PFSK-1 (cell line): ENCODE data around the gene PGF.

ENCODE experiments used
- FOXP2 ChIP-seq: optimal IDR thresholded peaks from 2 replicates; pipeline ENCODE3; 2011; ENCODE audit warnings: borderline replicate concordance, control low read depth, inconsistent platforms; ENCODE audit not compliant: insufficient read depth; ENCODE audit errors: extremely low read length, extremely low read depth
- POLR2AphosphoS5 ChIP-seq: IDR thresholded peaks from 2 replicates; pipeline ENCODE4 v1.6.1; 2012; ENCODE audit warnings: low read depth, mild to moderate bottlenecking, control low read depth, low read length, moderate library complexity
- SIN3A ChIP-seq: IDR thresholded peaks from 2 replicates; pipeline ENCODE4 v1.6.1; 2012; ENCODE audit warnings: mild to moderate bottlenecking, low read length, moderate library complexity, borderline replicate concordance; ENCODE audit not compliant: insufficient read depth
- TAF1 ChIP-seq: IDR thresholded peaks from 2 replicates; pipeline ENCODE4 v1.6.1; 2012; ENCODE audit warnings: low read length, control low read depth, borderline replicate concordance; ENCODE audit not compliant: insufficient read depth
- TF ChIP-seq, protein P1 (sequence below), 2 experiments: IDR thresholded peaks; 2 replicates each; pipeline versions ENCODE4 v1.6.1 to v1.8.0; 2011 to 2012; ENCODE audit warnings: low read depth in 2 of 2, low read length in 2 of 2, control low read depth in 1 of 2, inconsistent platforms in 1 of 2, mild to moderate bottlenecking in 1 of 2, moderate library complexity in 1 of 2; ENCODE audit not compliant: insufficient read depth in 1 of 2

Gene PGF

DNA sequence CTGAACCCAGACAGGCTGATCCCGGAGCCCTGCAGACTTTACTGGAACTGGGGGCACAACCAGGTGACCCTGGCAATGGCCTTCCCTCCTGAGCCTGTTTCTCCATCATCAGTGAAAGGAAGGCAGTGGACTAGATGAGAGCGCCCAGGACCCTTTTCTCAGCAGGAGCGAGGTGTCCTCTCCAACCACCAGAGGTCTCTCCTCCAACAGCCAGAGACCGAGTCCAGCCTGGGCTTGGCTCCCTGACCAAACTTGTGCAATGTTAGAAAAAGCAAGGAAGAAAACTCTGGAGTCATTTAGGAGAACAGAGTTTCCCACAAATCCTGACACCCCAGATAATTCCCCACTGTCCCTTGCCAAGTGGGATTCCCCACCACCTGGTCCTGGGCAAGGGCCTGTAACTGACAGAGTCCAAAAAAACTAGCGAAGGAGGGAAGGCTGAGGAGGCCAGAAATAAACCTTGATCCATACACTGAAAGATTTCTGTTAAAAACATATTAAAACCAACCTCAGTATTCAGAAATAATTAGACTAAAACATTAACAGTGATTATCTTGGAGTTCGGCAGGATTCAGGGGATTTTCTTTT is 41.3 kb downstream of the PGF start:
- TF ChIP-seq POLR2AphosphoS5 = no peak

DNA sequence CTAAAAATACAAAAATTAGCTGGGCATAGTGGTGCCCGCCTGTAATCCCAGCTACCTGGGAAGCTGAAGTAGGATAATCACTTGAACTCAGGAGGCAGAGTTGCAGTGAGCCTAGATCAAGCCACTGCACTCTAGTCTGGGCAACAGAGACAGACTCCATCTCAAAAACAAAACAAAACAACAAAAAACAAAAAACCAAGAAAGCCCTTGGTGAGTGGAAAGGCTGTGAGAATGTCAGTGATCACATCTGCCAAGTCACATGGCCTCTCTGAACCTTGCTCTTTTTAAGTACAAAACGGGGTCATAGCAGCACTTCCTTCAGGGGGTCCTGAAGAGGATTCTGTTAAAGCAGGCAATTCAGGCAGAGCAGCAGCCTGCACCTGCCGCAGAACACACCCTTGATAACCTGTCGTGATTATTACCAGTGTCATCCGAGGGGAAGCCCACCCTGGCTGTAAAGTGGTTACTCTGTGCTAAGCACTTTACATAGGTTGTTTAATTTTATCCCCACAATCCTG is 41.9 kb downstream of the PGF start:
- no peak for TF ChIP-seq POLR2AphosphoS5
- TF ChIP-seq, protein P1, sequence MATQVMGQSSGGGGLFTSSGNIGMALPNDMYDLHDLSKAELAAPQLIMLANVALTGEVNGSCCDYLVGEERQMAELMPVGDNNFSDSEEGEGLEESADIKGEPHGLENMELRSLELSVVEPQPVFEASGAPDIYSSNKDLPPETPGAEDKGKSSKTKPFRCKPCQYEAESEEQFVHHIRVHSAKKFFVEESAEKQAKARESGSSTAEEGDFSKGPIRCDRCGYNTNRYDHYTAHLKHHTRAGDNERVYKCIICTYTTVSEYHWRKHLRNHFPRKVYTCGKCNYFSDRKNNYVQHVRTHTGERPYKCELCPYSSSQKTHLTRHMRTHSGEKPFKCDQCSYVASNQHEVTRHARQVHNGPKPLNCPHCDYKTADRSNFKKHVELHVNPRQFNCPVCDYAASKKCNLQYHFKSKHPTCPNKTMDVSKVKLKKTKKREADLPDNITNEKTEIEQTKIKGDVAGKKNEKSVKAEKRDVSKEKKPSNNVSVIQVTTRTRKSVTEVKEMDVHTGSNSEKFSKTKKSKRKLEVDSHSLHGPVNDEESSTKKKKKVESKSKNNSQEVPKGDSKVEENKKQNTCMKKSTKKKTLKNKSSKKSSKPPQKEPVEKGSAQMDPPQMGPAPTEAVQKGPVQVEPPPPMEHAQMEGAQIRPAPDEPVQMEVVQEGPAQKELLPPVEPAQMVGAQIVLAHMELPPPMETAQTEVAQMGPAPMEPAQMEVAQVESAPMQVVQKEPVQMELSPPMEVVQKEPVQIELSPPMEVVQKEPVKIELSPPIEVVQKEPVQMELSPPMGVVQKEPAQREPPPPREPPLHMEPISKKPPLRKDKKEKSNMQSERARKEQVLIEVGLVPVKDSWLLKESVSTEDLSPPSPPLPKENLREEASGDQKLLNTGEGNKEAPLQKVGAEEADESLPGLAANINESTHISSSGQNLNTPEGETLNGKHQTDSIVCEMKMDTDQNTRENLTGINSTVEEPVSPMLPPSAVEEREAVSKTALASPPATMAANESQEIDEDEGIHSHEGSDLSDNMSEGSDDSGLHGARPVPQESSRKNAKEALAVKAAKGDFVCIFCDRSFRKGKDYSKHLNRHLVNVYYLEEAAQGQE (IDR thresholded peaks at IDR 0.05; ENCODE audit: insufficient read depth in 1 of 2, low read depth in 2 of 2, low read length in 2 of 2) = no peak

DNA sequence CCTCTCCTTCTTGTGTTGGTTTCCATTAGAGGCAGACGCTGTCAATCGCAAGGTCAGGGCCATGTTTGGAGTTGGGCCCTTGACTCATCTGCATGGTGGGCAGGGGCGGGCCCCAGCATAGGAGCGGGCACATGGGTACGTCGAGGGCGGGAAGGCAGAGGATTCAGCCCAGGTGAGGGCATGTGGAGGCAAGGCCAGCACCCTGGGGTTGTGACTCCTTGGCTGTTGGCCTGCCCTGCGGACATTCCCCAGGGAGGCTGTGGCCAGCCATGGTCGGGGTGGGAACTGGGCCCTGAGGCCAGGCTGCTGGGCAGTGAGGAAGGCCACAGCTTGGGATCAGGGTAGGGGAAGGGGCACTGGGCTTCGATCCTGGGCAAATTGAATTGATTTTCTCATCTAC is 42.6 kb downstream of the PGF start:
- no peak for TF ChIP-seq FOXP2
- TF ChIP-seq TAF1 = no peak
- TF ChIP-seq, protein P1 (IDR thresholded peaks at IDR 0.05; ENCODE audit: insufficient read depth in 1 of 2, low read depth in 2 of 2, low read length in 2 of 2) = no peak
- no peak for TF ChIP-seq SIN3A
- no peak for TF ChIP-seq POLR2AphosphoS5

DNA sequence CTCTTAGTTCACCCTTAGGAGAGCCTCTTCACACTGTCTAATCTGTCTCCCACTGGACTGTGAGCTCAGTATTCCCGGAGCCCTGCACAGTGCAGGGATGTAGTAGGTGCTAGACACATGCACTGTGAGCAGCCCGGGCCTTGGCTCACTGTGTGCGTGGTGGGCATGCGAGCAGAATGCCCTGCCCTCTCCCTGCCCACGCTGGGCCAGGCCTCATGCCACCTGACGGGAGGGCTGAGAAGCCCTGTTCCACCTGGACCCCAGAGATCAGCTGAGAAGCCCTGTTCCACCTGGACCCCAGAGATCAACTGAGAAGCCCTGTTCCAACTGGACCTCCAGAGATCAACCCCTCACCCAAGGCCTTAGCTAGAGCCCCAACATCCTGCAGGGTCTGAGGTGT is 43.3 kb downstream of the PGF start:
- TF ChIP-seq TAF1 (no peak), POLR2AphosphoS5 (no peak), FOXP2 (no peak), SIN3A (no peak)
- TF ChIP-seq, protein P1 (IDR thresholded peaks at IDR 0.05; ENCODE audit: insufficient read depth in 1 of 2, low read depth in 2 of 2, low read length in 2 of 2) = no peak

DNA sequence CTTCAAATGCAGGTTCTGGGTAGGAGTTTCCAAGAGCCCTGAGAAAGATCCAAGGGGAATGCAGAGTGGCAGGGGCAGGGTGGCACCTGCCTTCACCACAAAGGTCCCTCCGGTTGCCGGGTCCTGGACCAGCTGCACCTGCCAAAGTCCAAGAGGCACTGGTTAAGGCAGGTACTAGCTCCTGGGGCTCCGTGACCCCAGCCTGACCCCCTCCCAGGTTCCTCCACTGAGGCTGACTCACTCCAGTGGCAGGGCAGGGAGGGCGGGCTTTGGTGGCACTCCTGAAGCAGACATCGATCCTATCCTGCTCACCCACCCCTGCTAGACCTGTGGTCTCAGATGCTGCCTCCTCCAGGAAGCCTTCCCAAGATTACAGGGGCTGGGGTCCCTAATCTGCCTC is 43.7 kb downstream of the PGF start:
- TF ChIP-seq SIN3A (no peak), TAF1 (no peak), POLR2AphosphoS5 (no peak), FOXP2 (no peak)
- TF ChIP-seq, protein P1 (IDR thresholded peaks at IDR 0.05; ENCODE audit: insufficient read depth in 1 of 2, low read depth in 2 of 2, low read length in 2 of 2) = no peak
